Thoracic aorta (tissue), 2 donors: ENCODE results near the gene LETMD1. TPM values are rescaled to one million over a fixed set of nuclear protein-coding genes. Genes with fewer than 3 reads are reported as not detected.
"Not testable (repeated sequence)": the region's sequence is repeated elsewhere in the genome, so short reads cannot be mapped to it uniquely, and the experiment has no call there.

Source experiments
- ATAC-seq: fragments of 150-250 bp; one replicate; pipeline ENCODE4 v1.8.0; 2017; ENCODE audit warnings: low read depth; ENCODE audit not compliant: insufficient number of reproducible peaks, low FRiP score
- DNase-seq: peaks from one replicate; pipeline ENCODE4 v3.0.0-alpha.2; 2020; ENCODE audit warnings: low spot score
- H3K27ac ChIP-seq, 2 donors: fragments of 200-600 bp; sonication (generic); 1 replicate in 1 of 2; 2 replicates in 1 of 2; pipeline ENCODE4 v1.5.1; 2016; ENCODE audit warnings: mild to moderate bottlenecking in 2 of 2, moderate library complexity in 2 of 2
- H3K27me3 ChIP-seq: fragments of 200-600 bp; sonication (generic); replicated peaks from 2 replicates; pipeline ENCODE4 v1.6.0; 2016; ENCODE audit warnings: mild to moderate bottlenecking; ENCODE audit not compliant: insufficient read depth
- H3K36me3 ChIP-seq: fragments of 200-600 bp; sonication (generic); one replicate; pipeline ENCODE4 v1.5.1; 2016
- H3K4me1 ChIP-seq, 2 donors: fragments of 200-600 bp; sonication (generic); 1 replicate in 1 of 2; 2 replicates in 1 of 2; pipeline versions ENCODE4 v1.5.1 to v1.6.0; 2016; ENCODE audit warnings: low read depth in 2 of 2, mild to moderate bottlenecking in 1 of 2; ENCODE audit not compliant: control insufficient read depth in 1 of 2
- H3K4me3 ChIP-seq: fragments of 200-600 bp; sonication (generic); 2 replicates; pipeline ENCODE4 v1.5.1; 2016; ENCODE audit warnings: mild to moderate bottlenecking
- H3K9me3 ChIP-seq: fragments of 200-600 bp; sonication (generic); 2 replicates; pipeline ENCODE4 v1.5.1; 2016
- CTCF ChIP-seq: fragments of 200-600 bp; sonication (generic); IDR thresholded peaks from one replicate; pipeline ENCODE4 v1.5.1; 2019; ENCODE audit warnings: antibody characterized with exemption
- total RNA-seq, 2 donors: library from RNA; depleted of rRNA; stranded (reverse); fragments of >200 nt; gene quantifications; one replicate each; pipeline versions ENCODE4 v1.1.0 to v1.2.3, GENCODE V29; 2016

LETMD1 gene
- total RNA-seq, 2 donors from 2014 or later = 42.4 to 52.1 TPM

- no peaks in the 10 kb centered on the region for H3K9me3 ChIP-seq
- no peak overlapping the region for H3K27ac ChIP-seq
- no peak overlapping the region for H3K4me3 ChIP-seq
- TF ChIP-seq CTCF = no peak
- DNase-seq = no peak
- H3K4me1 ChIP-seq = peaks cover 25 to 31% of the 10 kb centered on the region in 2 donors
- no peak for ATAC-seq
- no peaks in the 10 kb centered on the region for H3K27me3 ChIP-seq
- H3K36me3 ChIP-seq = no peaks in the 10 kb centered on the region
Observed at GRCh38 chr12:51012570-51013236, 35.4 kb upstream of the LETMD1 start.

- Histone ChIP-seq H3K27me3 (no peaks in the 10 kb centered on the region), H3K36me3 (no peaks in the 10 kb centered on the region), H3K4me1 (peaks cover 27 to 31% of the 10 kb centered on the region in 2 donors), H3K4me3 (no peak overlapping the region), H3K27ac (no peak overlapping the region), H3K9me3 (no peaks in the 10 kb centered on the region)
- TF ChIP-seq CTCF = no peak
- no peak for ATAC-seq
- DNase-seq = no peak
Observed at GRCh38 chr12:51013441-51013840, 34.7 kb upstream of the LETMD1 start.

GRCh38 chr12:51014467-51014866 lies 33.7 kb upstream of the LETMD1 start:
- H3K9me3 ChIP-seq, DNase-seq, H3K27ac ChIP-seq, ATAC-seq, H3K4me3 ChIP-seq, H3K36me3 ChIP-seq, H3K27me3 ChIP-seq: not testable (repeated sequence)
- peaks cover 22 to 24% of the 10 kb centered on the region in 2 donors for H3K4me1 ChIP-seq

GRCh38 chr12:51017452-51017851 lies 30.7 kb upstream of the LETMD1 start:
- Histone ChIP-seq H3K4me1 (peaks cover 17 to 33% of the 10 kb centered on the region in 2 donors), H3K36me3 (no peaks in the 10 kb centered on the region), H3K27me3 (no peaks in the 10 kb centered on the region), H3K27ac (no peak overlapping the region), H3K9me3 (no peaks in the 10 kb centered on the region), H3K4me3 (no peak overlapping the region)
- TF ChIP-seq CTCF = no peak
- DNase-seq (no peak), ATAC-seq (no peak)

GRCh38 chr12:51018956-51019355 lies 29.2 kb upstream of the LETMD1 start:
- ATAC-seq = no peak
- H3K9me3 ChIP-seq = no peaks in the 10 kb centered on the region
- TF ChIP-seq CTCF = no peak
- peaks cover 23 to 33% of the 10 kb centered on the region in 2 donors for H3K4me1 ChIP-seq
- no peak for DNase-seq
- no peak overlapping the region for H3K27ac ChIP-seq
- no peak overlapping the region for H3K4me3 ChIP-seq
- H3K27me3 ChIP-seq = no peaks in the 10 kb centered on the region
- H3K36me3 ChIP-seq = no peaks in the 10 kb centered on the region

GRCh38 chr12:51019927-51020326 lies 28.2 kb upstream of the LETMD1 start:
- Histone ChIP-seq H3K9me3 (no peaks in the 10 kb centered on the region), H3K4me3 (no peak overlapping the region), H3K36me3 (no peaks in the 10 kb centered on the region), H3K27me3 (no peaks in the 10 kb centered on the region), H3K27ac (no peak overlapping the region), H3K4me1 (peaks cover 24 to 36% of the 10 kb centered on the region in 2 donors)
- TF ChIP-seq CTCF = no peak
- ATAC-seq = no peak
- no peak for DNase-seq
